Stimulated activated CD8-positive, alpha-beta memory T cell treated with anti-CD3 and anti-CD28 coated beads, Interleukin-15, amount 100 ng/mL, for 1 hour (primary cell): ENCODE measurements around the gene FRAS1.
"Not testable (repeated sequence)": the region's sequence is repeated elsewhere in the genome, so short reads cannot be mapped to it uniquely, and the experiment has no call there.

ENCODE experiments used
- DNase-seq: peaks from one replicate; pipeline ENCODE4 v3.0.0-alpha.2; 2020; ENCODE audit warnings: low read depth

Gene FRAS1

DNA sequence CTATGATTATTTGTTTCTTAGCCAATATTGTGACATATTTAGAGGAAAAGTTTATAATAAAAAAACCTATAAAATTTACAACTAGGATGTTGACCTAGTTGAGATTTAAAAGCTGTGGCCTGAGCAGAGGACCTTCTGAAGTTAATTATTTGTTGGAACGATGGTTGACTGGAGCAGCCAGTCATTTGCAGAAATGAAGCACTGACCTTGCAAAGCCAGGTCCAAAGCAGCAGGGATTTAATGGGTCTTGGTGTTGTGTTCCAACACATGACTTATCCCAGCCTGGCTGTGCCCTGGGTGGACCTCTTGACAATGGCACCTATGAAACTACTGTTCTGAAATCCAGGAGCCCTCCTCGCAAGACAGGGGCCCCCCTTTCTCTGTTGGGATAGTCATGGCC, 235.2 kb downstream of the FRAS1 start:
- DNase-seq: no peak

DNA sequence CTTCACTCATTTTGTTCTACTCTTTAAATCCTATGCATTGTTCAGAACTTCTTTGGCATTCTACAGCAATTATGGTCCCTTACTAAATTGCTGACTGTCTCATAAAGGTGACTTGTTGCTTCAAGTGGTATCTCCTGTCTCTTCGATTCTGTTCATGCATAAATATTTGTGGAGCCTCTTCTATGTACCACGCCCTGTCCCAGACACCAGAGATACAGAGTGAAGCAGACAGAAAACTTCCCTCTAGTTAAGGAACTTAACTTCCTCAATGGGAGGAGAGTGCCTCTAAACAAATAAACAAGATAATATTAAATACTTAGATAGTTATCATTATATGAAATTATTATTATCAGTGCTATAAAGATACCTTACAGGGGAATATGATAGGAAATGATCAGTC, 235.7 kb downstream of the FRAS1 start:
- no peak for DNase-seq

DNA sequence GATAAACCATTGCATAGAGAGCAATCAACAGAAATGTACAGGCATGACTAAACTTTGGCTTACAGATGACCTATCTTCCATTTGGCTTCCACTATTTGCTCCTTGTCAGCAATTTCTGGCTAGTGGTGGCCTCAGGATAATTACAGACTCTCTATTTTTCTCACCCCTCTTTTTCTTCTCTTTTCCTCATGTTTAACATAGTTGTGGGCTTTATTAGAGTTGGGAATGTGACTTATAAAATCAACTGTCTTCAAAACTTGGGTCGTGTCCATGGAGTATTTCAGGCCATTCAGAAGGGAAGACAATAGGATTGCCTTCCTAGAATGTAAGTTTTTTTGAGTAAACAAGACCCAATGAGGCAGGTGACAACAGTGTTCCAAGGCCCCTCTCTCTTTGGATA, 236.2 kb downstream of the FRAS1 start:
- no peak for DNase-seq

DNA sequence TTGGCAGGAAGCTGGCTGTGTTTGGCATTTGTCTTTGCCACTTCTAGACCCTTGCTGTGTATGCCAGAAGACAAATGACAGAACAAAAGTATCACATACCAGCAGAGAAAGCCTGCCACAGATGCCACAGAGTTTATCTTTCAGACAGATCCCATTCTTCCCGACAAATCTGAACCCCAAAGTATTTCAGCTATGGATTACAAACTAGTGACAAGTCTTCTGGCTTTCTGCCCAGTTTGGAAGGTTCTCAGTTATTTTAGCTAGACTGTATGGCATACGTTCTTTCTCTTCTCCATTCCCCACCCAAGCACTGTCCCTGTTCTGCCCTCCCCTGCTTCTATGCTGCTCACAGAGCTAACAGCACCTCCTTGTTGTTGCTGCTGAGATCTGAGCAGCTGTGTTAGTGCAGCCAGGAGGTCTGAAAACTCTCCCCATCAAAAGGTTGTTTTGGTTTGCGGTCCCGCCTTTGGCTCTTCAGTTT, 236.7 kb downstream of the FRAS1 start:
- no peak for DNase-seq

DNA sequence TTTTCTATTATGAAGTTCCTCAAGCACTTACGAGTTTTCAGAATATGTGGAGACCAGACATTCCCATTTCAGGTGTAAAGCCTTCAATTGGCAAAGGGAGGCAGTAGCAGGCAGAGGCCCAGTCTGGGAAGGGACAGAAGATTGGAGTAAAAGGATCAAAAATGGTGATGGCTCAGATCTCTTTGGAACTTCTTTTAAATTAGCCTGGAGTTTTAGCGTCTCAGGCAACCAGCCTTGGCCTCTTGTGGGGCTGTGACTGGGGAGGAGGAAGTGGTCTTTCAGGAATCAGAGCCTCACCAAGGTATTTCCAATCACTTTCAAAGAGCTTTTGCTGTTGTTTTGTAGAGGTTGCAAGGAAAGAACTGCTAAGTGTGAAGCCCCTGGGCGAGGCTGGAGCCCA, 239.1 kb downstream of the FRAS1 start:
- no peak for DNase-seq

DNA sequence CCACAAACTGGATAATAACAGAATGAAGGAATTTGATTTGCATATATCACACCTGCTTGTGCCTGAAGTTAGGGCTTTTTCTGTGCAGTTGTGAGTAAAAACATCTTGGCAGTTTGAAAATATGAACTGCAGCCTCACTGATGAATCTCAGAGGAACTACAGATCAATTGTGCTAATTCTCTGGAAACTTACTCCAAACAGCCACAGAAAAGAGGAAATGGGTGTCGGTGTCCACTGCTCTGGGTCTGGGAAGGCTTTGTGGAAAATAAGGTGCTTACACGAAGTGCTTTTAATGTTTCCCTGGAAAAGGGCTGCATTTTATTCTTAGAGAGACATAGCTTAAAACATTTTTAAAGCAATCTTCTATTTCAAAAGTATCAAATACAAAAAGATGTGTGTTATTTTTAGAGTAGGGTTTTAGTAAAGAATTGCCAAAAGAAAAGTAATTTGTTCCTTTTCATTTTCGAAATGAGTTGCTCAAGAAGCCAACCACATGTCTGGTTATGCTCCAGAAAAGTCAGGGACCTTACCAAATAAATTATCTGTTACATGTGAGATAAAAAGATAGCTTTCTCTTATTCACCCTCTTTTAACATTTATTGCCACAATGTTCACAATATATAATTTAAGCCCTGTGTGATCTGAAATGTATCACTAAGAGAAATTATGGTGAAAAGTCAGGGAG, 240.1 kb downstream of the FRAS1 start:
- no peak for DNase-seq

DNA sequence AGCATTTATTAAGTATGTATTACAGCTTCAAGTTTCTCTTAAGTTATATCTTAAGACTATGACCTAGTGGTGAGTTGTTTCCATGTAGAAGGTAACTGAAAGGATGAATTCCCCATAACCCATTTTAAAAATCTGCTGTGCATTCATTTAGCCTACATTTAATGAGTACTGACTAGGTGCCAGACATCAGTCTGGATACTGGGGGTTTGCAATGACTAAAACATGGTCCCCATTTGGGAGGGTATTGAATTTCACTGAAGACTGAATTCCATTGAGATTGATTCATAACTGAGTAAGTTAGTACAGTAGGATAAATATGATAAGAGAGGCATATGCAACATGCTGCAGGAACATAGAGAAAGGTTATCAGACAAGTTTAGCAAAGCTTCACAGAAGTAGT, 241.5 kb downstream of the FRAS1 start:
- no peak for DNase-seq

DNA sequence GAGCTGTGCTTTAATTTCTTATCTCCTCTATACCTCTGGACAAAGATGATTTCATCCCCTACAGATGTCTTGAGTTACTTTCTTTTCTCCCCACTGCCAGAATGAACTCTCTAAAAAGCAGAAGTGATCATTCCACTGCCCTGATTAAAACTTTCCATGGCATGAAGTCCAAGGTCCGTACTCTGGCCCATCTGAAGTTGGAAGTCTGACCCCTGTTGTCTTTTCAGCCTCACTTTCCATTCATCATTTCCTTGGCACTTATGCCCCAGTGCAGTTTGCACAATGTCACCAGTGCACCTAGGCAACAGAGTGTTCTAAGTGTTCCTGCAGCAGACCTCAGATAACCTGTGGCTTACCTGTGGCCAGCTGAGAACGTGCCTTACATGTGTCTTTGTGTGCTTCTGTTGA, 242.4 kb downstream of the FRAS1 start:
- DNase-seq: no peak

DNA sequence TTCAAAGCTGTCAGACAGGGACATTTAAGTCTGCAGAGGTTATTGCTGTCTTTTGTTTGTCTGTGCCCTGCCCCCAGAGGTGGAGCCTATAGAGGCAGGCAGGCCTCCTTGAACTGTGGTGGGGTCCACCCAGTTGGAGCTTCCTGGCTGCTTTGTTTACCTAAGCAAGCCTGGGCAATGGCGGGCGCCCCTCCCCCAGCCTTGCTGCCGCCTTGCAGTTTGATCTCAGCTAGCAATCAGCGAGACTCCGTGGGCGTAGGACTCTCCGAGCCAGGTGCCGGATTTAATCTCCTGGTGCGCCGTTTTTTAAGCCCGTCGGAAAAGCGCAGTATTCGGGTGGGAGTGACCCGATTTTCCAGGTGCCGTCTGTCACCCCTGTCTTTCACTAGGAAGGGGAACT, 250.1 kb downstream of the FRAS1 start:
- not testable (repeated sequence) for DNase-seq

DNA sequence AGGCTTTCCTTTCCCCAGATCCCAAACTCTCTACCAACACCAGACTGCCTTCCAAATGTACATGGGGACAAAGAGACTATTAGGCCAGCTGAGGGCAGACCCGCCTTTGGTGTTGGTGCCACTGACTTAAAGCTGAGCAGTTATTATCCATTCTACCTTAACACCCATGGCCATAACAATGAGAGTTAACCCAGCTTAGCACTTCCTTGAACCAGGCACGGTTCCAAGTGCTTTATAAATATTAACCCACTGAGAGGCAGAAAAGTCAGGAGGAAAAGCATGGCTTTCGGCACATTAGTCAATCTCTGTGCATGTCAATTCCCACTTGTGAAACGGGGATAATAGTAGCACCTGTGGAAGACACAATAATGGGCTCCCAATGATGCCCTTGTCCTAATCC, 251.4 kb downstream of the FRAS1 start:
- DNase-seq: no peak

DNA sequence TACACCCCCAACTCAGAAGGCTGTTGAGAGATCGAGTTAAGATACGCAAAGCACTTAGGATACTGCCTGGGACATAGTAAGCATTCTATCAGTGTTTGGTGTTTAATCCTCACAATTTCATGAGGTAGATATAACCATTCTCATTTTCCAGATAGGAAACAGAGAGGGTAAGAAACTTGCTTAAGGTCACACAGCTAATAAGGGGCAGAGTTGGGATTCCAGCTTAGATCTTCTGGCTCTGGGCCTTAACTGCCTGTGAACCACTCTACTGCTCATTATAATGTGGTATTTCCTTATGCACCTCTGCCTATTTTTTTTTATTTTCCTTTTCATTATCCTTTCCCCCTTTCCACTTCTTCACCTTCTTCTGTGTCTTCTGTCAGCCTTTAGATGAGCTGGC, 252.2 kb downstream of the FRAS1 start:
- no peak for DNase-seq

DNA sequence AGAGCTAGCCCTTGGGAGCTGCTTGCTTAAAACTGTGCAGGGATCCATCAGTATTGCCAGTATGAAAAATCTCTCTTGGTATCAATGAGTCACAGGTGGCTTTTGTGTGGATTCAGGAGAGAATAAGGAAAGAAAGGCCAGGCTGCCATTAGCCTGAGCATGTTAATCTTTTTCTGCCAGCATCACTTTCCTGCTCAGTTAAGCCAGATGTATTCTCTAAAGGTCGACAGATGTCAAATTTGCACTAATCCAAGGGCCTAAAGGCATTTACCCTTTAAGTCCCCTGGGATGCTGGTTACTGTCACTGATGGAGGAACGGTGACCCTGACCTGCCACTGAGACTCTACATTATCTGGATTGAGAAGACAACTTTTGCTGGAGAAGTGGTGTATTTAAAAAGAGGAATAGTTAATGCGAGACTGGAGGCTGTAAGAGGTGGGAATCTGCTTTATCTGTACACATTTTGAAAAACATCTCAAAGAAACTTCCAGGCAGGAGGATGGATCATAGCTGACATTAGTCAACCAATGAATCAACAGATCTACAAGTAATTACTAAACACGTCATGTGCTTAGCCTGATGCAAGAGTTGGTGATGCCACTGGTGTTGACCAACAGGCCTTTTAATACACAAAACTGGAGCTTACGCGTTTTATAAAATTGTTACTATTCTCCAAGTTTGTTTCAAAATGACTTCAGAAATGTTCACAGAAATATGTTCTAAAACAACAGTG, 253.1 kb downstream of the FRAS1 start:
- DNase-seq: no peak

DNA sequence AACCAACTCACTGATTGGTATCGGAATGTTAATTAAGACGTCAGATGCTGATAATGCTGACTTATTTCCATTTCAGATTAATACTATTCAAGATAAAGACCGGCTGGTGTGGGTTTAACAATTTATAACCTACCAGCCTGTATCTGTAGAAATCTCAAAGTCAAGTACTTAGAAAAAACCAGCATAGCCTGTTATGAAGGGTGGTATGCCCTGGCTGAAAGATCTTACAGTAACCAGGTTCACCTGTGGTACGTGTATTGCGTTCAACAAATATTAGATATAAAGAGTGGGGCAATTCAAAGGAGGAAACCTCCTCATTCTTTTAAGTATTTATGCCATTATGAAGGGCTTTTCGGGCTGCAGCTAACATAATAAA, 253.6 kb downstream of the FRAS1 start:
- no peak for DNase-seq

DNA sequence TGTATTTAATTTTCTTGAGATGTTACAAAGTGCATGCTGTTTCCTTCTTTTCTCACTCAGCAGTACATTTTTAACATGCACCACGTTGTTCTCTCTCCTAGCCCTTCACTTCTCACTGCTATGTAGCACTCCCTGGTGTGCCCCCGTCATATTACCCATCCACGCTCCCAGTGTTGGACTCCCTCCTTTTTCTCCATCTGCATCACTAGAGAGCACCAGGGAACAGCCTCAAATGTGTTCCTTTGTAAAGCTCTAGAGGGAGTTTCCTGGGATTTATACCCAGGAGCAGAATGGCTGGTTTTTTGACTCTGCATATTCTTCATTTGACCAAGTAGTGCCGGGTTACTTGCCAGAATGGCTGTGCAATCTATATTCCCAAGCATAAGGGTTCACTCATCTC, 254.2 kb downstream of the FRAS1 start:
- no peak for DNase-seq

DNA sequence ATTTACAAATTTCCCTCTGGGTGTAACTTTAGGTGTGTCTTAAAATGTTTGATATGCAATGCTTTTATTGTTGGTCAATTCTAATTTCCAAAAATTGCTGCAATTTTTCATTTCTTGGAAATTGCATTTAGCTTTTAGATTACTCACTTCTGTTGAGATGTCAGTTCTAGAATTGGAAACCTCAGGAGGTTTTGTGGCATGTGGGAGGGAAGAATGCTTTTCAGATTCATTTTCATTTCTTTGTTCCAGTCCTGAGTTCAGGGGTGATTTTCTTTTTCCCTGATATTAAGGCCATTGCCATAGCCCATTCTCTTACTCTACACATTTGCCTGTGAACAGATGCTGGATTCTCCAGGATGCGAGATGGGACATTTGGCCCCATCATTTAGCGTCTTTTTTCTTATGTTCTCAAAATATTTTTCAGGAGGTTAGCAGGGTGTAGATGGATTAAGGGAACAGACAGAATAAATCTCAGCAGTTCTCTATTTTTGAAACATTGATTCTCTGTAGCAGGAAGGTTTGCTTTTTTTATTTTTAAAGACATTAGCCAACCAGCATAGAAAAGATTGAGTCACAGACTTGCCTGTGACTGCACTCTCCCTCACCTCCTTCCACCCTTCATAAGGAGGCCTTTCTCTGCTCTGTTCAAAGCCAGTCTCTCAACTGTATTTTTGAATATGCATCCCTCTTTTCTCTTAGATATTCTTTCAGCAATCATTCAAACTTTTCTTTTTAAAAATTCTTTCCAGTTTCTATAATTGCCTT, 256.0 kb downstream of the FRAS1 start:
- DNase-seq: no peak

DNA sequence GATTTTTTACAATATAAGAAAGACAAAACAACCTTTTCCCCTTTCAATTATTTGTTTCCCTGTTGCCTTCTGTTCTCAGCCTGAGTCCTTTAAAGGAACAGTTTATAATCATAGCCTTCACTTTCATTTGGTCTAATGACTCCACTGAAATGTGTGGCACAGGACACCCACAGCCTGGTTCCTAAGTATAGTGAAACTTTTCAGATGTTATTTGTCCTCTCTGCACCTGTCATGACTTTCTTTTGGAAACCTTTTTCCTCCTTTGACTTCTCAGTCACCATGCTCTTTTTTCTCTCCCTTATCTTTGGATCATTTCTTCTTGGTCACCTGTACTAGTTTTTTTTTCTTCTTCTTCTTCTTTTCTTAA, 256.6 kb downstream of the FRAS1 start:
- DNase-seq: no peak

DNA sequence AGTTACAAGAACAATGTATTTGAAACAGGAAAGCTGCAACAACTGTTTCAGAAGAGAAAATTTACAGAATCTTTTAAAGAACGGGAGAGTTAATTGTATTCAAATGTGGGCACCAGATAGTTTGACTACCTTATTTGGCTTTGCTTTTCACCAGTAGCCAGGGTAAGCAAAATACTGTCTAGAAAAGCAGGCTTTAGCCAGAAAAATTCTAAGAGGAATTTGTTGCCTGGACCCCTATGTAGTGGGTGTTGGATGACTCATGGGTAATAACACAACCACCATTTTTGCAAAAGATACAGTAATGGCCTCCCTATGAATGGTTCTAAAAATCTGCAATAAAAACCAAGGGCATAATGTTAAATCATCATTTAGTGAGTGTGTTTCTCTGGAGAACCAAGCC, 261.0 kb downstream of the FRAS1 start:
- no peak for DNase-seq

DNA sequence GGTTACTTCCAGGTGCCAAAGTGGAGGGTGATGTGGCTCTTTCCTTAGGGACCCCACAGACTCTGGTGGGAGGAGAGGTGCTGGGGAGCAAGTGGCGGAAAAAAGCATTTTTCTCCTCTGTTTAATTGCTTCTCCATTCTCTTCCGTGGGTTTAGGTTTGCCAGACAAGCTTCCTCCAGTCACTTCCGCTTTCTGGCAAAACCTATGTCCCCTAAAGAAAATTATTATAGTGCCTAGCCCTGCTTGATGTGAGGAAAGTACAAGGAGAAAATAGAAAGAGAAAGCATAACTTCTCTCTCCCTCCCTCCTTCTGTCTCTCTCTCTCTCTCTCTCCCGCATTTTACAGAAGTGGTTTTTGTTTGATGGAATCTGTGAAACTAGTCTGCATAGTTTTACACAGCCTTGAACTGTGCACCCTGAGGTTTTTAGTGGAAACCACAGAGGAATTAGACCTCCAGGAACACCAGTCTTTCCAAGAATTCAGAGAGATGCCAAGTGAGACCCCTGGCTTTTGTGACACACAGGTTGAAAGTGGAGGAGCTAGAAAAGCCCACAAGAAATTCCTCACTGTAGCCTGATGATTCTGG, 263.3 kb downstream of the FRAS1 start:
- DNase-seq: no peak

DNA sequence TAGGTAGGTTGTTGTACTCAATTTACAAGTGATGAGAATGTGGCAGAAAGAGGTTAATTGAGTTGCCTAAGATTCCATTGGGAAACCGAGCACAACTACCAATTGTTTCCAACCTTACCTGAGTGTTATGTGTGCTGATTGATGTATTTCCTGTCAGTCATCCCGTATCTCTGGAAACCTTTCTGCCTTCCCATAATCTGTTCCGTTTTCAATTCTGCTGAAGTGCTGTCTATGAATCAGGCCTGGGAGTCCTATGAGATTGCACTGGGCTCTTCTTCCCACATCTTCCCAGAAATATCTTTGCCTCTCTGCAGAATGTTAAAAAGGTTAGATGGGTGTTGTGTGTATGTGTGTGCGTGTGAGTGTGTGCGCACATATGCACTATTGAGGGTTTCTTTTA, 264.9 kb downstream of the FRAS1 start:
- DNase-seq: no peak

DNA sequence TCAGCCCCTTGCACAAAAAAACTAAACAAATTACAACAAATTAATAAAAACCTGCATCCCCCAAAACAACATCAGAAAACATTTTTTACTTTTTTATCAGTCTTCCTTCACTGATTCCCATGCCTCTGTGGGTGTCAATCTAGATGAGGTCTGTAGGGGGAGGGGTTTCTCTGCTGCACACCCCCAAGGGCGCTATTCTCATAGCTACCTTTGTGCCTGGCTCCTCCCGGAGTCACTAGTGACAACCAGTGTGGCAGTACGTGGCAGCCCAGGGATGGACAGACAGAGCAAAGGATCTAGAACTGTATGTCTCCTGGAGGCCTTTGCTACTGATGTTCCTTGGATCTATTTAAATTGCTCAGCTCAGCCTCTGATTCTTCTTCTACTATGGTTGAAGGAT, 266.3 kb downstream of the FRAS1 start:
- DNase-seq: no peak

DNA sequence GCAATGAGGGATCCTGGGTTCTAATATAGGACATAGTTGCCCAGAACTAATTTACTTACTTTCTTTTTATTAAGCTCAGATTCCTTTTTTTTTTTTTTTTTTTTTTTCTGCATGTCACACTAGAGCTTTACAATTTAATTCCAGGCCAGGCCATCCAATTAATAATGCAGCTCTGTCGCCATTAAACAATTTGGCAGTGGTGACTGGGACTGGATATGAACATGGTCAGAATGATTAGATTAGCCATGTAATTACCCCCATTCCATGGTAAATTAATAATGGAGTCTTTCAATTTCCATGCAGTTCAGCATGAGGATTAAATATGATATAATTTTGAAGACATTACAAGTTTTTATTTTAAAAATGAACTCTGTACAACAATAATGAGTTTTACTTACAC, 267.5 kb downstream of the FRAS1 start:
- no peak for DNase-seq

DNA sequence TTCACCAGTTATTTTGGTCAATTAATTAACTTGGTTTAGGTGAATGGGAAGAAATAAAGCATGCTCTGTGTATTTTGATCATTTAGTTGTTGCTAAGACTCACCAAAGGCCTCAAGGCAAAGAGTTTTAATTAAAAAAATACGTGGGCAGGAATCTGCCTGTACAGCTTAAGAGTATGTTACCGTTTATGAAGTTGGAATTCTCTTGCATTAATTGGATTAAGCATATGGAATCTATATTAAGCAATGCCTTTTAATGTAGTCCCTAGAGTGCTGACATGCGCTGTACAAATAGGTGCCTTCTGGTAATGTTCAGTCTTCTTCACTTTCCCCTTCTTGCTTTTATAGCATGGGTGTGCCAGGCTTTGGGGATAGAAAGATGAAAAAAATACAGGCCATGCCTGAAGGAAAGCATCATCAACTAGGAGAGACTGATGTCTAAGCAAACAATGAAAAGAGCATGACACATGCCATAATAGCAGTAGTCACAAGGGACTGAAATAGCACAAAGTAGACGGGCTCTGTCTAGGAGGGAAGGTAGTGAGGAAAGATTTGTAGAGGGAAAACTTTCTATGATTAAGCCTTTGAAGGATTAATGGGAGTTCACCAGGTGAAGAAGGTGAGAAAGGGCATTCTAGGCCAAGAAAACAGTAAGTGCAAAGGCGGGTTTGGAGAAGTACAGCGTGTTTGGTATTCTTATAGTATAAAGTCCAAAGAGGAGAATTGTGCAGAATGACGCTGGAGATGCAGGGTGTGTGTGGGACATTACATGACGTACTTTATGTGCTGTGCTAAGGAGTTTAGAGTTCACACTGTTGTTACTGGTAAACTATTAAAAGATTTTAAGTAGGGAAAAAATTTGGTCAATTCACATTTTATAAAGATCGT, 268.4 kb downstream of the FRAS1 start:
- DNase-seq: no peak
